Measurements from ENCODE around the gene LRIG1. TPM values are rescaled to one million over a fixed set of nuclear protein-coding genes. Genes with fewer than 3 reads are reported as not detected.

LRIG1 gene
- total RNA-seq, 1 experiment from 2014 or later: 52.4 TPM

DNA sequence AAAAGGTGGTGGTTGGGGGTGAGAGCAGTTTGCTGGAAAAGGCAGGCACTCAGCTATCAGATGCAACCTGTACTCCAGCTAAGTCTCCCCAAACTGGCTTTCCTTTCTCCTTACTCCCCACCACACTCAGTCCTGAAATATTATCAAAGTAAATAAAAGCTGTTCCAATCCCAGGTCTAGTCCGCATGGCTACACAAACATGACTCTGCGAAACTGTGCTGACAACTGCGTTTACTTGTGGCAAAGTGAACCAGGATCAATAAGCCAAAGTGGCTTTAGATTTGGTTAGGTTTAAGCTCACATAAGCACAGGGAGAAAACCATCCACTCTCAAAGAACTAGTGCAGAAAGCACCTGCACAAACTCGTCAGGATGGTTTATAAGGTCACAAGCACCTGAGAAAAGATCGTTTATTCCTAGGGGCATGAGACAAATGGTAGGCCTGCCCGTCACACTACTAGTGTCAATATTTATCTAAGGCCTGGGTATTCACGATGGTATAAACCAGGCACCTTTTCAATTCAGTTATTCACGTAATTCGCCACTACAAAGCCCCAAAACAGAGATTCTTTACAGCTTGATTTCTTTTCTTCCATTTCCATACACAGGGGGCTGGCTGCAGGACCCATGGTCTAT is 25.3 kb downstream of the LRIG1 start:
- no peaks in the 10 kb centered on the region for H4K20me1 ChIP-seq (ENCODE audit: insufficient read depth, low read depth, low read length)
- H2AFZ ChIP-seq (ENCODE audit: low read length): no peak overlapping the region
- no peaks in the 10 kb centered on the region for H3K9me2 ChIP-seq (replicated peaks; ENCODE audit: insufficient read depth, low read length)
- H3K27ac ChIP-seq (ENCODE audit: low read length): no peak overlapping the region
- H3K4me1 ChIP-seq (ENCODE audit: low read length): peaks cover 79% of the 10 kb centered on the region
- no peak overlapping the region for H3K9ac ChIP-seq (ENCODE audit: low read length)
- H3K4me3 ChIP-seq (ENCODE audit: low read length): no peak overlapping the region
- no peaks in the 10 kb centered on the region for H3K9me3 ChIP-seq (ENCODE audit: low read length)
- peaks cover 7% of the 10 kb centered on the region; the same call in 1 of the 2 replicates for H3K36me3 ChIP-seq (ENCODE audit: insufficient read depth, low read length)
- peaks cover 13% of the 10 kb centered on the region; the same call in 1 of the 2 replicates for H3K79me2 ChIP-seq (ENCODE audit: low read length)
- H3K4me2 ChIP-seq (ENCODE audit: low read depth, low read length, poor library complexity, severe bottlenecking): no peak overlapping the region
- DNase-seq: no peak
- no peaks in the 10 kb centered on the region for H3K27me3 ChIP-seq (ENCODE audit: low read length)

DNA sequence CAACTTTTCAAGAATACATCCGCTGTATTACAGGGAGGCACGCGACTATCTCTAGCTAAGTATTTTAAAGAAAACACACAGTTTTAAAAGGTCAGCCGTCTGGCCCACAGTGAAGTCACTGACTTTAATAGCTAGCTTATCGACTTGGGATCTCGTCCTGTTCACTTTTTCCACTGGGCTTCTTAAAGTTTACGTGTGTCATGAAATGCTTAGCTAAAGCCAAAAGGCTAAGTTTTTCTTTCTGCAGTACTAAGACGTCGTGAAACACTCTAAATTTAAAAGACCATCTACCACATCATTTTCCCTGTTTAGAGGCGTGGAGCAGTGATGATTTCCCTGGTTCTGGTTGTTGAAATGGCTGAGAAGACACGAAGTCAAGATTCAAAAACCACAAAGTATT is 27.1 kb downstream of the LRIG1 start:
- H3K4me3 ChIP-seq (ENCODE audit: low read length): no peak overlapping the region

DNA sequence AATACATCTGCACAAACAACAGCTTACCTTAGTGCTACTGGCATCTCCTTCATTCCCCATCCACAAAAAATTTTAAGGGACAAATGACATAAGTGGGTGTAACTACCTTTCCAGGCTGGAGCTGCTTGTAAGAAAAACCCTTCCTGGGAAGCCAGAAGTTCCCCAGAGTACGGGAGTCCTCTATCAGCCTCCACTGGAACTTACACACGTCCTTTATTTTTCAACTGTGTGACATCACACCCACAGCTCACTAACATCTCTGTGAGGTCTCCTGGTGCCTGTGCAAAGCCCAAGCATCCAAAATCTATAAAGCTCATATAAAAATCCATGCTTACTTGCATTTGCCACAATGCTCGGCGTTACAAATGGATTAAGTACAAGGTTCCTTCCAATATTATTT is 27.6 kb downstream of the LRIG1 start:
- H3K4me3 ChIP-seq (ENCODE audit: low read length): no peak overlapping the region
- peaks cover 91% of the 10 kb centered on the region for H3K4me1 ChIP-seq (ENCODE audit: low read length)
- no peaks in the 10 kb centered on the region for H3K36me3 ChIP-seq (ENCODE audit: insufficient read depth, low read length)
- peak overlapping the region; percentile 46 for H3K4me2 ChIP-seq (ENCODE audit: low read depth, low read length, poor library complexity, severe bottlenecking)
- H3K27me3 ChIP-seq (ENCODE audit: low read length): no peaks in the 10 kb centered on the region
- H3K9me2 ChIP-seq (replicated peaks; ENCODE audit: insufficient read depth, low read length): no peaks in the 10 kb centered on the region
- H4K20me1 ChIP-seq (ENCODE audit: insufficient read depth, low read depth, low read length): no peaks in the 10 kb centered on the region
- H3K9ac ChIP-seq (ENCODE audit: low read length): peak overlapping the region; percentile 4; the same call in 1 of the 2 replicates
- no peak for DNase-seq
- no peak overlapping the region for H2AFZ ChIP-seq (ENCODE audit: low read length)
- peaks cover 11% of the 10 kb centered on the region; the same call in 1 of the 2 replicates for H3K79me2 ChIP-seq (ENCODE audit: low read length)
- peak overlapping the region; percentile 14; the same call in 1 of the 2 replicates for H3K27ac ChIP-seq (ENCODE audit: low read length)
- H3K9me3 ChIP-seq (ENCODE audit: low read length): no peaks in the 10 kb centered on the region

More for the DNA sequence above, 27.1 kb downstream of the LRIG1 start:
- Histone ChIP-seq H3K9me2 (replicated peaks; ENCODE audit: insufficient read depth, low read length) (no peaks in the 10 kb centered on the region), H3K9ac (ENCODE audit: low read length) (no peak overlapping the region), H3K79me2 (ENCODE audit: low read length) (peaks cover 6% of the 10 kb centered on the region; the same call in 1 of the 2 replicates), H2AFZ (ENCODE audit: low read length) (no peak overlapping the region), H3K4me1 (ENCODE audit: low read length) (peaks cover 86% of the 10 kb centered on the region), H3K27ac (ENCODE audit: low read length) (peak overlapping the region; percentile 34; the same call in 1 of the 2 replicates), H3K36me3 (ENCODE audit: insufficient read depth, low read length) (no peaks in the 10 kb centered on the region), H3K9me3 (ENCODE audit: low read length) (no peaks in the 10 kb centered on the region), H3K27me3 (ENCODE audit: low read length) (no peaks in the 10 kb centered on the region), H3K4me2 (ENCODE audit: low read depth, low read length, poor library complexity, severe bottlenecking) (peak overlapping the region; percentile 46), H4K20me1 (ENCODE audit: insufficient read depth, low read depth, low read length) (no peaks in the 10 kb centered on the region)
- DNase-seq: no peak

DNA sequence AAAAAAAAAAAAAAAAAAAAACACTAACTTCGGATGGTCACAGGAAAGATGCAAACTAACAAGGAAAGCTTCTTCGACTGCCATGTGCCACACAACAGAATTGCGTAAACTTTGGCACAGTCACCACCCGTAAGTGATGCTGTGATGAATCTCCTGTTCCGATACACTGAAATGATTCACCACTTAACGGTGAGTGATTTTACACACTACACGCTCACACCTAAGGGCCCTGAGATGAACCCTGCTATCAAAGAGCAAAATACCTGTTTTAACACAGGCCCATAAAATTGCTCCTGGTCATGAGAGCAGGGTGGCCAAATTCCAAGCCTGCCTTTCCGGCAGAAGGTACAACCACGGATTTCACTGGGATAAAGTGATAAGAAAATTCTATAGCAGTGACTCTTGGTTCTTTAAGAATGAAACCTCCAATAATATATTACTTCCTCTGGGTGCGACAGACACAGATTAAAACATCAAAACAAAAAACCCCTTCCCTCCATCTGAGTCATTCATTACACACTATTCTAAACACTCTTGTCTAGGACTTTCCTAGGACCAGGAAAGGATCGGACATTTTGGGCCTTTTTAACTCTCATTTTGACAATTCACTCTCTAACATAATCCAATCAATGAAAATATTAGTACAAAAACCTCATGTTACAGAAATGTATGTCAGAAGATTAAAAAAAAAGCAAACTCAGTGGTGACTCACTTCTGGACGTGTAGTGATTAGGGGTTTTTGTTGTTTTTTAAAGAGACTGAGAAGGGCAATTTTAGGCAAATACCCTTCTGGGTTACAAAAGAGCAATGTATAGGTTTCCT is 28.3 kb downstream of the LRIG1 start:
- no peaks in the 10 kb centered on the region for H3K36me3 ChIP-seq (ENCODE audit: insufficient read depth, low read length)
- peaks cover 97% of the 10 kb centered on the region for H3K4me1 ChIP-seq (ENCODE audit: low read length)
- H3K9me2 ChIP-seq (replicated peaks; ENCODE audit: insufficient read depth, low read length): no peaks in the 10 kb centered on the region
- peak overlapping the region; percentile 4 for H3K9ac ChIP-seq (ENCODE audit: low read length)
- H3K4me3 ChIP-seq (ENCODE audit: low read length): 0 out of 2 replicates have a peak overlapping the region, but pooled peaks have one; percentile 13
- peak overlapping the region; percentile 14; the same call in 1 of the 2 replicates for H3K27ac ChIP-seq (ENCODE audit: low read length)
- H3K9me3 ChIP-seq (ENCODE audit: low read length): no peaks in the 10 kb centered on the region
- H3K79me2 ChIP-seq (ENCODE audit: low read length): peaks cover 17% of the 10 kb centered on the region; the same call in 1 of the 2 replicates
- peak overlapping the region; percentile 8; the same call in 1 of the 2 replicates for H2AFZ ChIP-seq (ENCODE audit: low read length)
- peak overlapping the region; percentile 46 for H3K4me2 ChIP-seq (ENCODE audit: low read depth, low read length, poor library complexity, severe bottlenecking)
- no peak for DNase-seq
- no peaks in the 10 kb centered on the region for H4K20me1 ChIP-seq (ENCODE audit: insufficient read depth, low read depth, low read length)
- no peaks in the 10 kb centered on the region for H3K27me3 ChIP-seq (ENCODE audit: low read length)

DNA sequence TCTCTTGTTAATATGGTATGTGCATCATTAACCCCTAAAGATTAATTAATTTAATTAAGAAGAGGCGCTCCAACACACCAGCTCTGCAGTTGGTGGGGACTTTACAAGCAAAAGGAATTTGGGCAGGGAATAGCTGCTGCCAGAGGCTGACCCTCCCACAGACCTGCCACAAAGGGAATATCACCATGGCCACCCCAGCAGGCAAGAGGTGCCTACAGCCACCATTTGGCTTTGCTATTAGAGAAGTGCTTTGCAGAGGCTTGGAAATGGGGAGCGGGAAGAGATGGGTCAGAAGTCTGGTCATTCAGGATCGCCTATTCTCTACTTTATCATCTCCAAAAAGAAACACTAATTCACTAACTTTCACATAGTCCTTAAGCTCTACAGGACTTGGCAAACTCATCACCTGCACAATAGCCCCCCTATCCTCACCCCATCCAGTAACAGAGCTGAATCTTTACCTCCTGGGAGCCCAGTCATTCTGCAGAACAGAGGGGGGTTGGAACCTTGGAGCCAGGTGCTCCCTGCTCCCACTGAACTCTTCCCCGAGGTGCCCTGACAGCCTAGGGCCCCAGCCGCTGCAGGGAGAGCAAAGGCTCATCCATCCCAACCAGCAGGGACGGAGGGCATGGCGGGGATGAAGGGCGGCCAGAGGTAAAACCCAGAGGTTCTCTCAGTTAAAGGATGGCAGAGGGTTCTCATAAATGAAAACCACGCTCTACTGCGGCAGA is 29.7 kb downstream of the LRIG1 start:
- Histone ChIP-seq H3K4me1 (ENCODE audit: low read length) (peaks cover 100% of the 10 kb centered on the region), H3K4me3 (ENCODE audit: low read length) (no peak overlapping the region), H3K9ac (ENCODE audit: low read length) (no peak overlapping the region), H3K27me3 (ENCODE audit: low read length) (no peaks in the 10 kb centered on the region), H3K9me3 (ENCODE audit: low read length) (no peaks in the 10 kb centered on the region), H3K4me2 (ENCODE audit: low read depth, low read length, poor library complexity, severe bottlenecking) (no peak overlapping the region), H3K36me3 (ENCODE audit: insufficient read depth, low read length) (no peaks in the 10 kb centered on the region), H3K9me2 (replicated peaks; ENCODE audit: insufficient read depth, low read length) (no peaks in the 10 kb centered on the region), H4K20me1 (ENCODE audit: insufficient read depth, low read depth, low read length) (no peaks in the 10 kb centered on the region), H3K27ac (ENCODE audit: low read length) (no peak overlapping the region; the same call in 1 of the 2 replicates), H2AFZ (ENCODE audit: low read length) (no peak overlapping the region), H3K79me2 (ENCODE audit: low read length) (peaks cover 28% of the 10 kb centered on the region)
- DNase-seq: no peak

DNA sequence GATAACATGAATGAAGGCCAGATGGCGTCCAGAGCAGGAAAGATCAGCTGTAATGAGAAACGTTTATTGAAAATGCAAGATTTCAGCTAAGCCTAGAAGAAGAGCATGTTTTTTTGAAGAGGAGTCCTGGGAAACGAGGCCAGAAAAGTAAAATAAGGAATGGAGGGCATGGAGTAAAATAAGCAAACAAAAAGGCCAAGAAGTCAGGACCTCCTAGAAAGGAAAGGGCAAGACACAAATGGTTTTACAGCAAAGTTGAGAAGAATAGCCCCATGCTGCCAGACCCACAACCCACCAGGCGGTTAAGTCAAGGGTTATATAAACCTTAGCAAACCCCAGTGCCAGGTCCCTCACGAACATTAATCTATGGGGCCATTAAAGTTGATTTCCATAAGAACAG is 30.5 kb downstream of the LRIG1 start:
- no peaks in the 10 kb centered on the region for H3K36me3 ChIP-seq (ENCODE audit: insufficient read depth, low read length)
- no peak overlapping the region for H2AFZ ChIP-seq (ENCODE audit: low read length)
- no peaks in the 10 kb centered on the region for H4K20me1 ChIP-seq (ENCODE audit: insufficient read depth, low read depth, low read length)
- no peaks in the 10 kb centered on the region for H3K9me2 ChIP-seq (replicated peaks; ENCODE audit: insufficient read depth, low read length)
- H3K4me3 ChIP-seq (ENCODE audit: low read length): no peak overlapping the region
- DNase-seq: no peak
- H3K4me1 ChIP-seq (ENCODE audit: low read length): peaks cover 99% of the 10 kb centered on the region
- peak overlapping the region; percentile 81 for H3K4me2 ChIP-seq (ENCODE audit: low read depth, low read length, poor library complexity, severe bottlenecking)
- no peak overlapping the region for H3K9ac ChIP-seq (ENCODE audit: low read length)
- H3K9me3 ChIP-seq (ENCODE audit: low read length): no peaks in the 10 kb centered on the region
- H3K27ac ChIP-seq (ENCODE audit: low read length): peak overlapping the region; percentile 93; the same call in 1 of the 2 replicates
- no peaks in the 10 kb centered on the region for H3K27me3 ChIP-seq (ENCODE audit: low read length)
- H3K79me2 ChIP-seq (ENCODE audit: low read length): peaks cover 32% of the 10 kb centered on the region

DNA sequence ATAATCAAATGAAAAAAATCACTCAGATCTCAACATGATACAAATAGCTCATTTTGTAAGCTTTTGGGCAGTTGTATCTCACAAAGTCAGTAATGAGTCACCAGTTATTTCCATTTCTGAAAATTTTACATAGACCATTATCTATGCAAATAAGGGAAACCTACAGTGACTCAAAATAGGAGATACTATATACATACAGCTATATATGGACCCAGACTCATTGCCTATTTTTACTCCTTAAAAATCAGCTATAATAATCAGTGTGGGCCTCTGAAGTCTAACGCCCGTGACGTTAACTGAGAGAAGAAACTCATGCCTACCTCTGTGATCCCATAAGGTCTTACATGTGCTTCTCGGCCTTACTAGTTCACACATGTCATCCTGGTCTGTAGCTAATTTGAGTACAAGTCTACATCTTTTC is 31.6 kb downstream of the LRIG1 start:
- Histone ChIP-seq H3K36me3 (ENCODE audit: insufficient read depth, low read length) (no peaks in the 10 kb centered on the region), H3K9me3 (ENCODE audit: low read length) (no peaks in the 10 kb centered on the region), H3K27me3 (ENCODE audit: low read length) (no peaks in the 10 kb centered on the region), H3K79me2 (ENCODE audit: low read length) (peaks cover 40% of the 10 kb centered on the region), H3K9ac (ENCODE audit: low read length) (peak overlapping the region; percentile 71), H2AFZ (ENCODE audit: low read length) (no peak overlapping the region), H3K9me2 (replicated peaks; ENCODE audit: insufficient read depth, low read length) (no peaks in the 10 kb centered on the region), H3K4me3 (ENCODE audit: low read length) (peak overlapping the region; percentile 63), H4K20me1 (ENCODE audit: insufficient read depth, low read depth, low read length) (no peaks in the 10 kb centered on the region), H3K27ac (ENCODE audit: low read length) (peak overlapping the region; percentile 93), H3K4me2 (ENCODE audit: low read depth, low read length, poor library complexity, severe bottlenecking) (peak overlapping the region; percentile 81), H3K4me1 (ENCODE audit: low read length) (peaks cover 98% of the 10 kb centered on the region)
- peak; percentile 95 for DNase-seq

All from Karpas-422 (cell line).